ELF-1 (cell line): ENCODE data around the gene LCMT2.
A peak's percentile ranks its signal among the peaks of the same experiment; 100 is the strongest.

Experiments used
- DNase-seq: peaks from one replicate; pipeline ENCODE4 v3.0.0-alpha.2; 2016; ENCODE audit warnings: low read depth, low spot score

LCMT2 gene, protein sequence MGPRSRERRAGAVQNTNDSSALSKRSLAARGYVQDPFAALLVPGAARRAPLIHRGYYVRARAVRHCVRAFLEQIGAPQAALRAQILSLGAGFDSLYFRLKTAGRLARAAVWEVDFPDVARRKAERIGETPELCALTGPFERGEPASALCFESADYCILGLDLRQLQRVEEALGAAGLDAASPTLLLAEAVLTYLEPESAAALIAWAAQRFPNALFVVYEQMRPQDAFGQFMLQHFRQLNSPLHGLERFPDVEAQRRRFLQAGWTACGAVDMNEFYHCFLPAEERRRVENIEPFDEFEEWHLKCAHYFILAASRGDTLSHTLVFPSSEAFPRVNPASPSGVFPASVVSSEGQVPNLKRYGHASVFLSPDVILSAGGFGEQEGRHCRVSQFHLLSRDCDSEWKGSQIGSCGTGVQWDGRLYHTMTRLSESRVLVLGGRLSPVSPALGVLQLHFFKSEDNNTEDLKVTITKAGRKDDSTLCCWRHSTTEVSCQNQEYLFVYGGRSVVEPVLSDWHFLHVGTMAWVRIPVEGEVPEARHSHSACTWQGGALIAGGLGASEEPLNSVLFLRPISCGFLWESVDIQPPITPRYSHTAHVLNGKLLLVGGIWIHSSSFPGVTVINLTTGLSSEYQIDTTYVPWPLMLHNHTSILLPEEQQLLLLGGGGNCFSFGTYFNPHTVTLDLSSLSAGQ

GRCh38 chr15:43329960-43330779 lies at the start of gene LCMT2:
TSS of gene LCMT2 (minus strand) at chr15:43330573. CDS start at chr15:43330489, 84 bp downstream.
- DNase-seq = peak; percentile 98

DNA sequence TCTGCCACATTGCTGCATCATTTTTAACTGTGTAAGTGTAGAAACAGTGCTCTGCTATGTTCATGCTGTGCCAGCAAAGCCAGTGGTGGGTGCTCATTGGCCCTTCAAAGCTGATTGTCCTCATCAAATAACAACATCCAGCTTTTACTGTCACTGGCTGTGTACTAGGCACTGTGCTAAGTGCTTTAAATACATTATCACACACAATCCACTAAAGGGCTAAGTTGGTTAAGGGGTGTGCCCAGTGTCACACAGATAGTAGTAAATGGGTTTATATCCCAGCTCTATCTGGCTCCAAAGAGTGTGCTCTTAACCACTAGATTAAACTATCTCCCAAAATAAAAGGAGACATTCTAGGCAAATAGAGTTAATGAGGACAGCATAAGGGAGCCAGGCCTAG lies 48.2 kb upstream of the LCMT2 start:
- DNase-seq = no peak

DNA sequence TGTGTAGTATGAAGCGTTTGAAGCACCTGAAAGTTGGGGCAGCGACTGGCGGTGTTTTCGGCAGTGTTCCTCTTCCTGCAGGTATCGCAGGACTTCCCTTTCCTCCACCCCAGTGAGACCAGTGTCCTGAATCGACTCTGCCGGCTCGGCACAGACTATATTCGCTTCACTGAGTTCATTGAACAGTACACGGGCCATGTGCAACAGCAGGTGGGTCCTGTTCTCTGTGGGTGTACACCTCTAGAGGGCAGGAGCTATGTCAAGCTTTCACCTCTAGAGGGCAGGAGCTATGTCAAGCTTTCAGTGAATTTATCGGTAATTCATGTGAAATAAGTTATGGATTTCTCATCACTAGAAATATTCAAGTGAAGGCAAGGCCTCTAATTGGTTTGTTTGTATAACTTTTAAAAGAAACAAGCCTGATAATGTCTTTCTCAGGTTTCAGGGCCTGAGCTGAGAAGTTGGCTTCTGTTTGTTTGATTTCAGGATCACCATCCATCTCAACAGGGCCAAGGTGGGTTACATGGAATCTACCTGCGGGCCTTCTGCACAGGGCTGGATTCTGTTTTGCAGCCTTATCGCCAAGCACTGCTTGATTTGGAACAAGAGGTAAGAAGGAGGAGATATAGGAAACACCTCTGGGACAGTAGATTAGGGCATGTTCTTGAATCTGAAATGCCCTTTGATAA lies 45.8 kb upstream of the LCMT2 start:
- no peak for DNase-seq

DNA sequence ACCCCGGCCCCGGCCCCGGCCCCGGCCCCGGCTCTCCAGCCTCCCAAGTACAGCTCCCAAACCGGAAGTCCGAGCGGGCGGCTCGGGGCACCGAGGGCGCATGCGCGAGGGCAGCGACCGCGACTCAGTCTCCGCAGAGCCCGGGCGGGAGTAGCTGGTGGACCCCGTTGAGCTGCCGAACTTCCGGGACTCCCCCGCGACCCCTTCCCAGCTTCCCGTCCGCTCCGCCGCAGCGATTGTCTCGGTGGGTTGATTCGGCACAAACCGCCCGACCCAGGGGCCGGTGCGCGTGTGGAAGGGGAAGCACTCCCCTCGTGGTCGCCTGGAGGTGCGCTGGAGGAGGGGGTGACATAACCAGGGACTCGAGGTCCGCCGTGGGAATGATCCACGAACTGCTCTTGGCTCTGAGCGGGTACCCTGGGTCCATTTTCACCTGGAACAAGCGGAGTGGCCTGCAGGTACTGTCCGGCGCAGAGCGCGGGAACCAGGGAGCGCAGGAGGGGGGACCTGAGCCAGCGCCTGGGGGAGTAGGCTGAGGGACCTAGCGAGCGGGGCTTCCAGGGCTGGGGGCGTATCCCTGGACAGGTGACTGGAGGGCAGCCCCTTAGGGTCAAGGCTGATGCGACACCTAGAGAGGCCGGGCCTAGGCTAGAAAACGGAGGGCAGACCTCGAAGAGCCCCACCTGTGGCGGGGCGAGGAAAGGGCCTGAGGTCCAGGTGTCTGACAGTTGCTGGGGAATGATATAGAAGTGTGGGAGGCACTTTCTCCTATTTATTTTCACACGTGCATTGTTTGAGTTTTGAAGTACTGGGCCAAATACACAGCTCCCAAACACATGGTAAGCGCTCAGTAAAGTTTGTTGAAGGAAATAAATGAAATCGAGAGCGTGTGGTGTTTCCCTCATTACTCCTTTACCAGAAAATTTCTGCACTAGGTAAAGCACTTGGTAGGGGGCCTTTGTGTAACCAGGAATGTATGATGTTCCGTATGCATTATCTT lies 40.9 kb upstream of the LCMT2 start, which contains the start of the genes TUBGCP4 and ZSCAN29:
Gene TUBGCP4 (plus strand): TSS at position 127 of the 1,000 bp plus-strand sequence. CDS start 254 bp downstream, at position 381.
Gene ZSCAN29 (minus strand): TSS at position 69 of the 1,000 bp plus-strand sequence. CDS start 1,130 bp downstream, outside the sequence.
- DNase-seq = peak; percentile 93

DNA sequence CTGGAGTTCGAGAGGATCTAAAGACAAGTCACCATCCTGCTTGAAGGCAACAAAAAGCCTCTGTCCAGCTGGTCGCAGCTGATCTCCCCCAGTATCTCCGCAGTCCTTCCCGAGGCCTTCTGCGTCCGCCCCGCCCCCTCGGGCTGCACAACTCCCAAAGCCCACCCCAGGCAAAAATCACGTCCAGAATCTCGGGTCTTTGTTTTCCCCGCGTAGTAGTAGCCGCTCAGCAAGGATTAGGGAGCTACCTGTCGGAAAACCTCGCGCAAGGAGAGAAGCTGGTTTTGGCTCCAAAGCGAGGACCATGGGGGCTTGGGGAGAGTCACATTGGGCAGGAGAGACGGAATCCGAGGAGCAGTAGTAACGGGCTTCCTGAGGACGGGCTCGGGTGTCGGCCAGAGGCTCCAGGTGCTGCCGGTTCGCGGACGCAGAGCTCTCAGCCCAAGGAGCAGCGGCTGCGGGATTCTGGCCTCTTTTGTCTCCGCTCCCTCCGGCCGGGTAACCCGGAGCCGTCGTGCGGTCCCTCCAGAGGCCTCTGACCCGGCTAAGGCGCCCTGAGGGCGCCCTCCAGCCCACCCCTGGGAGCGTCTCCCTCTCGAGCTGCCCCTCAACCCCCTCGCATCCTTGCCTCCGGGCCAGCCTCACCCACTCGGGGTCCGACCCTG lies 40.1 kb upstream of the LCMT2 start:
- peak; percentile 63 for DNase-seq

DNA sequence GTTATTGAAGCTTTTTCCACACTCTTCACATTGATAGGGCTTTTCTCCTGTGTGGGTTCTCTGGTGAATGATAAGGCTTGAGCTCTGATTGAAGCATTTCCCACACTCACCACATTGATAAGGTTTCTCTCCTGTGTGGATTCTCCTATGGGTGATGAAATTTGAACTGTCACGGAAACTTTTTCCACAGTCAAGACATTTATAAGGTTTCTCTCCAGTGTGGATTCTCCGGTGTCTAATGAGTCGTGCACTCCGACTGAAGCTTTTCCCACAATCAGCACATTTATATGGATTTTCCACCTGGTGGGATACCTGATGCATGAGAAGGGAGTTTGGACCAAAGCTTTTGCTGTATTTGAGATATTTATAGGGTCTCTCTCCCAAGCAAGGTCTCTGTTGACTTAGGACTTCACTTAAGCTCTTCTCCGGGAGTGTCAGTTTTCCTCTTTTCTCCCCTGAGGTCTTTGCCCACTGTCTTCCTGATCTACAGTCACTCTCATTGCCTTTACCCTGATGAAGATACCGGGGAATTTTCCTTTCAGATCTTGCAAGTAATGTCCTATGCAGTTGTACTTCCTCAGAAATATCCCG lies 31.0 kb upstream of the LCMT2 start:
- DNase-seq = no peak

- DNase-seq = no peak
Measured at GRCh38 chr15:43360821-43361220, 30.4 kb upstream of the LCMT2 start.

DNA sequence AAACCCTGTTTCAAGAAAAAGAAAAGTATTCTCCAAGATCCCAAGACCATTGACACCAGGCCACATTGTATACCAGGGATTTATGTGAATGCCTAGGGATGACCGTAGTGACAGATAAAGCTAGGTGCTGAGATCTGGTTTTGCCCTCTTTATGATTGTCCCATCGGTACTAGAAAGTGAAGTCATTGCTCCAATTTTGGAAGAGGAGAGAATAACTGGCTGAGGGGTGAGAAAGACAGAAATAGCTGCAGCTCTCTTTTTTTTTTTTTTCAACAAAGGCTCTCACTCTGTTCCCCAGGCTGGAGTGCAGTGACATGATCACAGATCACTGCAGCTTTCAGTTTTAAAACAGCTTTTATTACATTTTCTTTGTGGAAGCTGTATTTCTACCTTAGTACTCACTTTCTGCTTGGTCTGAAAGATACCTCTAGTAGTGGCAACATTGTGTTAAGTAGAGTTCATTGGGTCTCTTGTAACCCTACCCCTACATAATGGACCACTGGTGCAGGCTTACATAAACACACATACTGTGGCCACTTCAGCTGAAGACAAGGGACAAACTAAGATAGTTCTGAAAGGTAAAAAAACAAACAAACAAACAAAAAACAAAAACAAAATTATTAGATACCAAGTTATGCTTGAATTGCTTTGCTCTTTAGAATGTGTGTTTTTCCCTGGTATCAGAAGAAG lies 22.5 kb upstream of the LCMT2 start:
- DNase-seq = no peak

DNA sequence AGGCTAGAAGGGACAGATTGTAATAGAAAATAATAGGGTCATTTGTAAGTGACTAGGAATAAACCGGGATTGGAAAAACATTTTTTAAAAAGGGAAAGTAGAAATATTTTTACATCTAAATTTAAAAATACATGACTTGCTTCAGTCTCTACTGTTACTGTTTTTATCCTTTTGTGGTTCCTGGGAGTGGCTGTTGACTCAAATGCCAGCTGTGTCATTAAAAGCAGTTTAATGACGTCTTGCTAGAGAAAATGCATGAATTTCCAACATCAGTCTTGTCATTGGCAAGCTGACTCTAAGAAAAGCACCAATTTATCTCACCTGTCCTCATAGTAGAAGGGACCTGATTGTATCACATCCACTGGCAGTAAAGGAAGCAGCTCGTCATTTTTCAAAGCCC lies 16.7 kb upstream of the LCMT2 start:
- DNase-seq = no peak

DNA sequence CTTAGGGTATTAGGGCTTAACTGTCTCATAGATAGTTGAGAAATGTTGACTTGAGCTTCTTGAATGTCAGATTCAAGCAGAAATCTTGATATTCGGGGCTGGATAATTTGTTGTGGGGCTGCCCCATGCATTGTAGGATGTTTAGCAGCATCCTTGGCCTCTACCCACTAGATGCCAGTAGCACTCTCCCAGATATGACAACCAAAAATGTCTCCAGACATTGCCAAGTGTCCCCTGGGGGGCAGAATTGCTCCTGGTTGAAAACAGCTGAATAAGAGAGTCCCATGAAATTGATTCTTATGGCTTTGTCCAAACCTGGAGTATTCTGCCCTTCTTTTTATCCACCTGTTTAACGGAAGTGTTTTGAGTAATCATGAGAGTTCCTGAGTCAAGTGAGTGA lies 15.9 kb upstream of the LCMT2 start:
- no peak for DNase-seq

- DNase-seq = no peak
Measured at GRCh38 chr15:43330780-43331087, 361 bp upstream of the LCMT2 start.

GRCh38 chr15:43329217-43329959 lies 985 bp downstream of the LCMT2 start:
- peak; percentile 77 for DNase-seq

GRCh38 chr15:43325039-43325684 lies 5.2 kb downstream of the LCMT2 start:
- DNase-seq = no peak

GRCh38 chr15:43318990-43319771 lies 11.2 kb downstream of the LCMT2 start:
- DNase-seq = no peak

DNA sequence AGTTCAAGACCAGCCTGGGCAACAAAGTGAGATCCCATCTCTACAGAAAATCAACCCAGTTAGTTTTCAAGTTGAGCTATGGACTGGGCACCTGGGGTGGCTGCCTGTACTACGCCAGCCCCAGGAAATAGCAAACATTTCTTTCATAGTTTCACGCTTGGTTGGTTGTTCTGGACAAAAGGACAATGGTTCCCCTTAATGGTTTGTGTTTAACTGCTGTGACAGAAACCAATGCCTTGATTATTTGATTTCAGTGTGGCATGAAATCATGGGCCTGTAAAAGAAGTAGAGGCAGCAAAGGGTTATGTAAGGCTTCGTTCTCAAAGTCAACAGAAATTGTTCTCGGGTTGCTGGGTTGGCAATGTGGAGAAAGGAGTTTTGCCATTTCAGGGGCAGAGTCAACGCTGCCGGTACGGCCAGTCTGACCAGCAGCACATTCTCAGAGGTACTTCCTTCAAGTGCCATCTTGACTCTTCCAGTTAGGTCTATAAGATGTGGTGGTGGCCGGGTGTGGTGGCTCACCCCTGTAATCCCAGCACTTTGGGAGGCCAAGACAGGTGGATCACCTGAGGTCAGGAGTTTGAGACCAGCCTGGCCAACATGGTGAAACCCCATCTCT lies 12.7 kb downstream of the LCMT2 start:
- DNase-seq = no peak

DNA sequence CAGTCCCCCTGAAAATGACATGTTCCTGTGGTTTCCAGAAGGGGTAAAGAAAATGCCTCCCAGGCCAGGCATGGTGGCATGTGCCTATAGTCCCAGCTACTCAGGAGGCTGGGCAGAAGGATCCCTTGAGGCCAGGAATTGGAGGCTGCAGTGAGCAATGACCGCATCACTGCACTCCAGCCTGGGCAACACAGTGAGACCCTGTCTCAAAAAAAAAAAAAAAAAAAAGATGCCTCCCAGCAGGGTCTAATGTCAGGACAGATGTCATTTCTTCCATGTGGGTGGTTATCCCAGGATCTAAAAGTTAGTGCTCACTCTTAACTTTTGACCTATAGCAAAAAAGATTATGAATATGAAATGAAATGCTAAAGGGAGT lies 13.4 kb downstream of the LCMT2 start:
- no peak for DNase-seq
